Inflammatory macrophage (primary cell): Measurements from ENCODE around the gene FARS2.

Experiments used
- DNase-seq, 2 donors: peaks; one replicate each; pipeline ENCODE4 v3.0.0-alpha.2; 2020 to 2022
- total RNA-seq, 18 experiments: gene quantifications; one replicate each; lab custom pipeline; 2026; ENCODE audit warnings: mixed read lengths in 6 of 18, inconsistent platforms in 2 of 18; lab: John Stamatoyannopoulos, UW

The FARS2 gene
- 5.8 to 17.7 (median 13.4) reads per million in 18 experiments for total RNA-seq

GRCh38 chr6:5260661-5261544 is at the start of gene FARS2, which contains the start of gene LYRM4:
FARS2 (plus strand) TSS chr6:5261513.
LYRM4 (minus strand) TSS chr6:5260950; CDS start chr6:5260733, 217 bp downstream.
- peak; percentile 85 to 92 for DNase-seq

GRCh38 chr6:5213836-5214235 is 47.5 kb upstream of the FARS2 start:
- DNase-seq = no peak

GRCh38 chr6:5214570-5215052 is 46.7 kb upstream of the FARS2 start:
- DNase-seq = peak; percentile 25 to 36

- DNase-seq = no peak
Observed at GRCh38 chr6:5215159-5215558, 46.2 kb upstream of the FARS2 start.

GRCh38 chr6:5215799-5216198 is 45.5 kb upstream of the FARS2 start:
- no peak for DNase-seq

GRCh38 chr6:5217356-5217755 is 44.0 kb upstream of the FARS2 start:
- no peak for DNase-seq

GRCh38 chr6:5219011-5219691 is 42.2 kb upstream of the FARS2 start:
- no peak for DNase-seq

GRCh38 chr6:5220443-5220842 is 40.9 kb upstream of the FARS2 start:
- DNase-seq = no peak

GRCh38 chr6:5223309-5223708 is 38.0 kb upstream of the FARS2 start:
- DNase-seq = no peak

- no peak for DNase-seq
Observed at GRCh38 chr6:5229356-5229755, 32.0 kb upstream of the FARS2 start.

GRCh38 chr6:5230081-5230480 is 31.2 kb upstream of the FARS2 start:
- peak in 1 of 2 donors; percentile 22 for DNase-seq

- DNase-seq = no peak
Observed at GRCh38 chr6:5231289-5231688, 30.0 kb upstream of the FARS2 start.

GRCh38 chr6:5234874-5235273 is 26.4 kb upstream of the FARS2 start:
- peak; percentile 55 for DNase-seq

GRCh38 chr6:5235830-5236229 is 25.5 kb upstream of the FARS2 start:
- DNase-seq = no peak

- no peak for DNase-seq
Observed at GRCh38 chr6:5237805-5238204, 23.5 kb upstream of the FARS2 start.

GRCh38 chr6:5238336-5238735 is 23.0 kb upstream of the FARS2 start:
- DNase-seq = no peak

GRCh38 chr6:5241252-5241651 is 20.1 kb upstream of the FARS2 start:
- no peak for DNase-seq

GRCh38 chr6:5243069-5243468 is 18.2 kb upstream of the FARS2 start:
- DNase-seq = no peak

GRCh38 chr6:5246141-5247097 is 14.9 kb upstream of the FARS2 start:
- no peak for DNase-seq

- no peak for DNase-seq
Observed at GRCh38 chr6:5247201-5247600, 14.1 kb upstream of the FARS2 start.

GRCh38 chr6:5248302-5249098 is 12.8 kb upstream of the FARS2 start:
- no peak for DNase-seq
